Progenitor cell of endocrine pancreas (in vitro differentiated cells): ENCODE results near the gene CDH3. TPM values are rescaled to one million over a fixed set of nuclear protein-coding genes. Genes with fewer than 3 reads are reported as not detected.

Source experiments
- DNase-seq: peaks from one replicate; pipeline ENCODE4 v3.0.0; 2021; ENCODE audit warnings: low spot score; ENCODE audit not compliant: unreplicated experiment
- H3K27ac Mint-ChIP-seq: 2 replicates; pipeline ENCODE4 v1.8.0; 2021; ENCODE audit warnings: mild to moderate bottlenecking, moderate library complexity, mixed read lengths
- H3K27me3 Mint-ChIP-seq: 2 replicates; pipeline ENCODE4 v1.8.0; 2021; ENCODE audit warnings: mixed read lengths
- H3K36me3 Mint-ChIP-seq: 2 replicates; pipeline ENCODE4 v1.8.0; 2022; ENCODE audit warnings: mixed read lengths; ENCODE audit not compliant: insufficient read depth
- H3K4me1 Mint-ChIP-seq: 2 replicates; pipeline ENCODE4 v1.8.0; 2021; ENCODE audit warnings: low read depth, mixed read lengths
- H3K4me3 Mint-ChIP-seq: 2 replicates; pipeline ENCODE4 v1.8.0; 2021; ENCODE audit warnings: low read depth, mild to moderate bottlenecking, moderate library complexity, mixed read lengths
- H3K9me3 Mint-ChIP-seq: 2 replicates; pipeline ENCODE4 v1.8.0; 2021; ENCODE audit warnings: low read depth, mixed read lengths
- CTCF ChIP-seq: fragments of 200-600 bp; sonication (generic); IDR thresholded peaks from one replicate; pipeline ENCODE4 v1.5.0; 2021; ENCODE audit warnings: antibody characterized with exemption, mild to moderate bottlenecking; ENCODE audit not compliant: unreplicated experiment
- total RNA-seq: library from RNA; stranded (reverse); gene quantifications from 2 replicates; pipeline ENCODE4 v1.2.1, GENCODE V29; 2021

Gene CDH3
- total RNA-seq, 1 donor from 2014 or later, result 107 TPM

- Mint-ChIP-seq H3K4me3 (no peak overlapping the region), H3K36me3 (peaks cover 26% of the 10 kb centered on the region), H3K9me3 (no peaks in the 10 kb centered on the region), H3K27me3 (no peaks in the 10 kb centered on the region), H3K4me1 (no peaks in the 10 kb centered on the region), H3K27ac (peak overlapping the region; percentile 64)
- no peak for DNase-seq
- TF ChIP-seq CTCF, result no peak
These were observed 40.8 kb downstream of the CDH3 start for GRCh38 chr16:68685685-68686478.

GRCh38 chr16:68686905-68687304 is 41.8 kb downstream of the CDH3 start:
- no peak overlapping the region for H3K27ac Mint-ChIP-seq
- no peaks in the 10 kb centered on the region for H3K27me3 Mint-ChIP-seq
- DNase-seq, result no peak
- H3K4me3 Mint-ChIP-seq, result no peak overlapping the region
- TF ChIP-seq CTCF, result no peak
- H3K9me3 Mint-ChIP-seq, result no peaks in the 10 kb centered on the region
- peaks cover 20% of the 10 kb centered on the region for H3K36me3 Mint-ChIP-seq
- H3K4me1 Mint-ChIP-seq, result no peaks in the 10 kb centered on the region

GRCh38 chr16:68689921-68690320 is 44.8 kb downstream of the CDH3 start:
- H3K9me3 Mint-ChIP-seq, result no peaks in the 10 kb centered on the region
- DNase-seq, result no peak
- H3K4me3 Mint-ChIP-seq, result no peak overlapping the region
- H3K27ac Mint-ChIP-seq, result no peak overlapping the region
- H3K4me1 Mint-ChIP-seq, result no peaks in the 10 kb centered on the region
- no peaks in the 10 kb centered on the region for H3K27me3 Mint-ChIP-seq
- H3K36me3 Mint-ChIP-seq, result peaks cover 26% of the 10 kb centered on the region
- TF ChIP-seq CTCF, result no peak

- Mint-ChIP-seq H3K4me3 (no peak overlapping the region), H3K27me3 (no peaks in the 10 kb centered on the region), H3K4me1 (no peaks in the 10 kb centered on the region), H3K27ac (no peak overlapping the region), H3K9me3 (no peaks in the 10 kb centered on the region), H3K36me3 (peaks cover 22% of the 10 kb centered on the region)
- DNase-seq, result no peak
- TF ChIP-seq CTCF, result no peak
These were observed 50.5 kb downstream of the CDH3 start for GRCh38 chr16:68695575-68695974.

- no peaks in the 10 kb centered on the region for H3K4me1 Mint-ChIP-seq
- no peak for DNase-seq
- H3K27ac Mint-ChIP-seq, result peak overlapping the region; percentile 4
- no peak overlapping the region for H3K4me3 Mint-ChIP-seq
- no peaks in the 10 kb centered on the region for H3K9me3 Mint-ChIP-seq
- H3K27me3 Mint-ChIP-seq, result no peaks in the 10 kb centered on the region
- H3K36me3 Mint-ChIP-seq, result peaks cover 22% of the 10 kb centered on the region
- no peak for TF ChIP-seq CTCF
These were observed 51.4 kb downstream of the CDH3 start for GRCh38 chr16:68696514-68696913.
